ENCODE results near the gene RAB26. TPM values are rescaled to one million over a fixed set of nuclear protein-coding genes. Genes with fewer than 3 reads are reported as not detected.

The RAB26 gene
- total and polyA plus RNA-seq, 2 of the 13 experiments (the other 11 are each of a cell fraction or from before 2014, with no cell fraction given): 0.86 to 3.6 TPM

GRCh38 chr16:2155091-2155950, 6.9 kb downstream of the RAB26 start, which contains the start of gene TRAF7 (continued):
- 0 out of 2 replicates have a peak, but pooled peaks have one; percentile 4 for TF ChIP-seq NFATC3 (CRISPR knock-in tag; IDR thresholded peaks at IDR 0.05)
- TF ChIP-seq ZNF225 (CRISPR knock-in tag; IDR thresholded peaks at IDR 0.05): peak; percentile 77; the same call in 1 of the 2 replicates
- TF ChIP-seq ZNF639 (CRISPR knock-in tag; conservative IDR thresholded peaks at IDR 0.05): peak; percentile 59; the same call in 1 of the 2 replicates
- TF ChIP-seq RFXANK (CRISPR knock-in tag; IDR thresholded peaks at IDR 0.05): 0 out of 2 replicates have a peak, but pooled peaks have one; percentile 45
- no peak for TF ChIP-seq ZNF790 (CRISPR knock-in tag; IDR thresholded peaks at IDR 0.05; ENCODE audit: borderline replicate concordance)
- peak; percentile 50; the same call in 1 of the 2 replicates for TF ChIP-seq ZNF766 (CRISPR knock-in tag; IDR thresholded peaks at IDR 0.05; ENCODE audit: borderline replicate concordance)
- 0 out of 2 replicates have a peak, but pooled peaks have one; percentile 25 for TF ChIP-seq ARNTL (CRISPR knock-in tag; IDR thresholded peaks at IDR 0.05)
- TF ChIP-seq PBX2 (CRISPR knock-in tag; IDR thresholded peaks at IDR 0.05): peak; percentile 94
- TF ChIP-seq ATF3 (CRISPR knock-in tag; IDR thresholded peaks at IDR 0.05): peak; percentile 44; the same call in 1 of the 2 replicates
- TF ChIP-seq KLF9 (CRISPR knock-in tag; IDR thresholded peaks at IDR 0.05; ENCODE audit: low read depth): 0 out of 2 replicates have a peak, but pooled peaks have one; percentile 70
- 0 out of 2 replicates have a peak, but pooled peaks have one; percentile 2 for TF ChIP-seq HHEX (CRISPR knock-in tag; IDR thresholded peaks at IDR 0.05)
- TF ChIP-seq ZSCAN31 (CRISPR knock-in tag; IDR thresholded peaks at IDR 0.05; ENCODE audit: low read depth): 0 out of 2 replicates have a peak, but pooled peaks have one; percentile 52
- no peak for TF ChIP-seq MAFK (conservative IDR thresholded peaks at IDR 0.05 in 1 of 2, IDR thresholded peaks at IDR 0.05 in 1 of 2; ENCODE audit: low read length in 2 of 2)
- peak; percentile 75; the same call in 1 of the 2 replicates for TF ChIP-seq ZHX1 (CRISPR knock-in tag; IDR thresholded peaks at IDR 0.05; ENCODE audit: low read depth)
- TF ChIP-seq E2F5 (CRISPR knock-in tag; conservative IDR thresholded peaks at IDR 0.05): peak; percentile 47; the same call in 1 of the 2 replicates
- TF ChIP-seq HDAC6 (IDR thresholded peaks at IDR 0.05; ENCODE audit: low read depth, low read length): no peak
- no peak for TF ChIP-seq ZBTB21 (CRISPR knock-in tag; IDR thresholded peaks at IDR 0.05)
- TF ChIP-seq RARA (CRISPR knock-in tag; IDR thresholded peaks at IDR 0.05): peak; percentile 22; the same call in 1 of the 2 replicates
